Neural cell (in vitro differentiated cells): Measurements from ENCODE around the gene SLC26A4. TPM values are rescaled to one million over a fixed set of nuclear protein-coding genes. Genes with fewer than 3 reads are reported as not detected.

ENCODE experiments used
- H2AFZ ChIP-seq: fragments of 200-600, 300-800 bp; sonication (generic), shearing (Covaris generic); 2 replicates; pipeline ENCODE4 v1.6.0; 2014; ENCODE audit warnings: low read depth, mild to moderate bottlenecking, antibody characterized with exemption, low read length, moderate library complexity
- H3F3A ChIP-seq: fragments of 200-600 bp; shearing (Covaris generic); 2 replicates; pipeline ENCODE4 v1.6.1; 2016; ENCODE audit warnings: mild to moderate bottlenecking, moderate library complexity, mixed read lengths, antibody characterized with exemption, low read length; ENCODE audit not compliant: insufficient read depth, poor library complexity, severe bottlenecking
- H3K27ac ChIP-seq: fragments of 200-600, 300-800 bp; sonication (generic), shearing (Covaris generic); 2 replicates; pipeline ENCODE4 v1.5.1; 2014; ENCODE audit warnings: mild to moderate bottlenecking, low read length, moderate library complexity
- H3K27me3 ChIP-seq: fragments of 300-800, 200-600 bp; sonication (generic), shearing (Covaris generic); 2 replicates; pipeline ENCODE4 v1.6.0; 2014; ENCODE audit warnings: mild to moderate bottlenecking, low read depth, low read length, moderate library complexity; ENCODE audit not compliant: insufficient read depth
- H3K36me3 ChIP-seq: fragments of 300-800, 200-600 bp; sonication (generic), shearing (Covaris generic); 2 replicates; pipeline ENCODE4 v1.5.1; 2014; ENCODE audit warnings: mild to moderate bottlenecking, antibody characterized with exemption, low read length, moderate library complexity; ENCODE audit not compliant: insufficient read depth
- H3K4me2 ChIP-seq: fragments of 300-800, 200-600 bp; sonication (generic), shearing (Covaris generic); 2 replicates; pipeline ENCODE4 v1.6.0; 2014; ENCODE audit warnings: mild to moderate bottlenecking, low read length
- H3K4me3 ChIP-seq: fragments of 300-800, 200-600 bp; sonication (generic), shearing (Covaris generic); 2 replicates; pipeline ENCODE4 v1.5.1; 2014; ENCODE audit warnings: mild to moderate bottlenecking, low read length, moderate library complexity
- H3K79me2 ChIP-seq: fragments of 200-600 bp; shearing (Covaris generic); replicated peaks from 2 replicates; pipeline ENCODE4 v1.6.0; 2014; ENCODE audit warnings: mild to moderate bottlenecking, low read length, moderate library complexity; ENCODE audit not compliant: insufficient read depth
- H3K9ac ChIP-seq: fragments of 300-800, 200-600 bp; sonication (generic), shearing (Covaris generic); 2 replicates; pipeline ENCODE4 v1.6.1; 2016; ENCODE audit warnings: mild to moderate bottlenecking, low read length, mixed read lengths
- H3K9me2 ChIP-seq: fragments of 200-600 bp; shearing (Covaris generic); 2 replicates; pipeline ENCODE4 v1.6.1; 2016; ENCODE audit warnings: mild to moderate bottlenecking, low read length, mixed read lengths; ENCODE audit not compliant: insufficient read depth
- H3K9me3 ChIP-seq: fragments of 200-600, 300-800 bp; sonication (generic), shearing (Covaris generic); 2 replicates; pipeline ENCODE4 v1.6.1; 2016; ENCODE audit warnings: mild to moderate bottlenecking, mixed run types, low read length, moderate library complexity, mixed read lengths
- H4K20me1 ChIP-seq: fragments of 200-600 bp; shearing (Covaris generic); 2 replicates; pipeline ENCODE4 v1.6.1; 2016; ENCODE audit warnings: mild to moderate bottlenecking, mixed run types; ENCODE audit not compliant: insufficient read depth
- EP300 ChIP-seq: fragments of 450-650 bp; conservative IDR thresholded peaks from 2 replicates; pipeline ENCODE4 v1.6.1; 2014; ENCODE audit warnings: antibody characterized with exemption, mild to moderate bottlenecking, moderate library complexity; ENCODE audit not compliant: poor library complexity, severe bottlenecking
- EZH2 ChIP-seq: fragments of 200-600, 300-800 bp; shearing (Covaris generic), sonication (generic); IDR thresholded peaks from 2 replicates; pipeline ENCODE4 v1.6.1; 2014; ENCODE audit warnings: antibody characterized with exemption, low read length, borderline replicate concordance, mild to moderate bottlenecking; ENCODE audit not compliant: insufficient read depth, poor library complexity, severe bottlenecking
- MXI1 ChIP-seq: fragments of 450-650 bp; conservative IDR thresholded peaks from 2 replicates; pipeline ENCODE4 v1.6.1; 2014; ENCODE audit warnings: antibody characterized with exemption, mild to moderate bottlenecking; ENCODE audit not compliant: poor library complexity, severe bottlenecking
- POLR2AphosphoS5 ChIP-seq: IDR thresholded peaks from 2 replicates; pipeline ENCODE4 v1.6.1; 2012
- RAD21 ChIP-seq: fragments of 450-650 bp; conservative IDR thresholded peaks from 2 replicates; pipeline ENCODE4 v1.6.1; 2014; ENCODE audit warnings: antibody characterized with exemption, mild to moderate bottlenecking, moderate library complexity
- SMC3 ChIP-seq: fragments of 450-650 bp; conservative IDR thresholded peaks from 2 replicates; pipeline ENCODE4 v1.6.1; 2014; ENCODE audit warnings: antibody characterized with exemption, mild to moderate bottlenecking, moderate library complexity; ENCODE audit not compliant: poor library complexity
- TAF1 ChIP-seq: IDR thresholded peaks from 2 replicates; pipeline ENCODE4 v1.6.1; 2012; ENCODE audit warnings: low read depth
- polyA plus RNA-seq: library from polyadenylated mRNA; depleted of rRNA; stranded (reverse); fragments of >200 nt; gene quantifications from 2 replicates; pipeline ENCODE4 v1.2.3, GENCODE V29; 2014
- TF ChIP-seq, protein P1 (sequence below): IDR thresholded peaks from 2 replicates; pipeline ENCODE4 v1.6.1; 2012; ENCODE audit warnings: borderline replicate concordance
- TF ChIP-seq, protein P2 (sequence below): fragments of 450-650 bp; IDR thresholded peaks from 2 replicates; pipeline ENCODE4 v1.5.1; 2014; ENCODE audit warnings: antibody characterized with exemption, mild to moderate bottlenecking, moderate library complexity; ENCODE audit not compliant: poor library complexity, severe bottlenecking

SLC26A4 gene
- polyA plus RNA-seq, 1 donor from 2014 or later: not detected

GRCh38 chr7:107742678-107743566 is 82.3 kb downstream of the SLC26A4 start:
- H3F3A ChIP-seq: no peaks in the 10 kb centered on the region
- H3K27ac ChIP-seq: peak overlapping the region; percentile 88
- no peaks in the 10 kb centered on the region for H3K9me2 ChIP-seq
- H3K36me3 ChIP-seq: no peaks in the 10 kb centered on the region
- TF ChIP-seq RAD21: no peak
- peaks cover 37% of the 10 kb centered on the region for H3K79me2 ChIP-seq
- H4K20me1 ChIP-seq: no peaks in the 10 kb centered on the region
- H3K4me2 ChIP-seq: peak overlapping the region; percentile 82
- no peaks in the 10 kb centered on the region for H3K27me3 ChIP-seq
- H3K9me3 ChIP-seq: no peaks in the 10 kb centered on the region
- H3K4me3 ChIP-seq: peak overlapping the region; percentile 84
- H3K9ac ChIP-seq: peak overlapping the region; percentile 89
- H2AFZ ChIP-seq: peak overlapping the region; percentile 92

GRCh38 chr7:107743567-107744344 is 83.1 kb downstream of the SLC26A4 start, which contains the start of gene CBLL1:
TSS of gene CBLL1 (plus strand) at chr7:107744142. CDS start at chr7:107744164, 22 bp downstream.
- peak within 1 kb of the TSS; percentile 88 for H3K27ac ChIP-seq
- H3K27me3 ChIP-seq: no peaks in the 10 kb centered on the region
- H3K9me3 ChIP-seq: no peaks in the 10 kb centered on the region
- H3K4me3 ChIP-seq: peak within 1 kb of the TSS; percentile 84
- no peaks in the 10 kb centered on the region for H3K36me3 ChIP-seq
- H3K79me2 ChIP-seq: peaks cover 44% of the 10 kb centered on the region
- H4K20me1 ChIP-seq: no peaks in the 10 kb centered on the region
- H2AFZ ChIP-seq: peak within 1 kb of the TSS; percentile 92
- H3K9me2 ChIP-seq: no peaks in the 10 kb centered on the region
- H3K4me2 ChIP-seq: peak within 1 kb of the TSS; percentile 90
- H3F3A ChIP-seq: no peaks in the 10 kb centered on the region
- H3K9ac ChIP-seq: peak within 1 kb of the TSS; percentile 89
- TF ChIP-seq SMC3 (peak; percentile 89), EP300 (peak; percentile 29), TAF1 (peak; percentile 4), MXI1 (peak; percentile 90), RAD21 (peak; percentile 71), EZH2 (no peak), POLR2AphosphoS5 (peak; percentile 95)
- TF ChIP-seq, protein P1, sequence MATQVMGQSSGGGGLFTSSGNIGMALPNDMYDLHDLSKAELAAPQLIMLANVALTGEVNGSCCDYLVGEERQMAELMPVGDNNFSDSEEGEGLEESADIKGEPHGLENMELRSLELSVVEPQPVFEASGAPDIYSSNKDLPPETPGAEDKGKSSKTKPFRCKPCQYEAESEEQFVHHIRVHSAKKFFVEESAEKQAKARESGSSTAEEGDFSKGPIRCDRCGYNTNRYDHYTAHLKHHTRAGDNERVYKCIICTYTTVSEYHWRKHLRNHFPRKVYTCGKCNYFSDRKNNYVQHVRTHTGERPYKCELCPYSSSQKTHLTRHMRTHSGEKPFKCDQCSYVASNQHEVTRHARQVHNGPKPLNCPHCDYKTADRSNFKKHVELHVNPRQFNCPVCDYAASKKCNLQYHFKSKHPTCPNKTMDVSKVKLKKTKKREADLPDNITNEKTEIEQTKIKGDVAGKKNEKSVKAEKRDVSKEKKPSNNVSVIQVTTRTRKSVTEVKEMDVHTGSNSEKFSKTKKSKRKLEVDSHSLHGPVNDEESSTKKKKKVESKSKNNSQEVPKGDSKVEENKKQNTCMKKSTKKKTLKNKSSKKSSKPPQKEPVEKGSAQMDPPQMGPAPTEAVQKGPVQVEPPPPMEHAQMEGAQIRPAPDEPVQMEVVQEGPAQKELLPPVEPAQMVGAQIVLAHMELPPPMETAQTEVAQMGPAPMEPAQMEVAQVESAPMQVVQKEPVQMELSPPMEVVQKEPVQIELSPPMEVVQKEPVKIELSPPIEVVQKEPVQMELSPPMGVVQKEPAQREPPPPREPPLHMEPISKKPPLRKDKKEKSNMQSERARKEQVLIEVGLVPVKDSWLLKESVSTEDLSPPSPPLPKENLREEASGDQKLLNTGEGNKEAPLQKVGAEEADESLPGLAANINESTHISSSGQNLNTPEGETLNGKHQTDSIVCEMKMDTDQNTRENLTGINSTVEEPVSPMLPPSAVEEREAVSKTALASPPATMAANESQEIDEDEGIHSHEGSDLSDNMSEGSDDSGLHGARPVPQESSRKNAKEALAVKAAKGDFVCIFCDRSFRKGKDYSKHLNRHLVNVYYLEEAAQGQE: peak; percentile 64
- TF ChIP-seq, protein P2, sequence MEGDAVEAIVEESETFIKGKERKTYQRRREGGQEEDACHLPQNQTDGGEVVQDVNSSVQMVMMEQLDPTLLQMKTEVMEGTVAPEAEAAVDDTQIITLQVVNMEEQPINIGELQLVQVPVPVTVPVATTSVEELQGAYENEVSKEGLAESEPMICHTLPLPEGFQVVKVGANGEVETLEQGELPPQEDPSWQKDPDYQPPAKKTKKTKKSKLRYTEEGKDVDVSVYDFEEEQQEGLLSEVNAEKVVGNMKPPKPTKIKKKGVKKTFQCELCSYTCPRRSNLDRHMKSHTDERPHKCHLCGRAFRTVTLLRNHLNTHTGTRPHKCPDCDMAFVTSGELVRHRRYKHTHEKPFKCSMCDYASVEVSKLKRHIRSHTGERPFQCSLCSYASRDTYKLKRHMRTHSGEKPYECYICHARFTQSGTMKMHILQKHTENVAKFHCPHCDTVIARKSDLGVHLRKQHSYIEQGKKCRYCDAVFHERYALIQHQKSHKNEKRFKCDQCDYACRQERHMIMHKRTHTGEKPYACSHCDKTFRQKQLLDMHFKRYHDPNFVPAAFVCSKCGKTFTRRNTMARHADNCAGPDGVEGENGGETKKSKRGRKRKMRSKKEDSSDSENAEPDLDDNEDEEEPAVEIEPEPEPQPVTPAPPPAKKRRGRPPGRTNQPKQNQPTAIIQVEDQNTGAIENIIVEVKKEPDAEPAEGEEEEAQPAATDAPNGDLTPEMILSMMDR: peak; percentile 92
